SHP77 treated with DMSO at 0.1 percent for 48 hours (cell line): ENCODE measurements around the gene NBL1.
A peak's percentile ranks its signal among the peaks of the same experiment; 100 is the strongest.

Source experiments
- DNase-seq: peaks from one replicate; lab custom pipeline; 2025; lab: John Stamatoyannopoulos, UW

NBL1 gene

DNA sequence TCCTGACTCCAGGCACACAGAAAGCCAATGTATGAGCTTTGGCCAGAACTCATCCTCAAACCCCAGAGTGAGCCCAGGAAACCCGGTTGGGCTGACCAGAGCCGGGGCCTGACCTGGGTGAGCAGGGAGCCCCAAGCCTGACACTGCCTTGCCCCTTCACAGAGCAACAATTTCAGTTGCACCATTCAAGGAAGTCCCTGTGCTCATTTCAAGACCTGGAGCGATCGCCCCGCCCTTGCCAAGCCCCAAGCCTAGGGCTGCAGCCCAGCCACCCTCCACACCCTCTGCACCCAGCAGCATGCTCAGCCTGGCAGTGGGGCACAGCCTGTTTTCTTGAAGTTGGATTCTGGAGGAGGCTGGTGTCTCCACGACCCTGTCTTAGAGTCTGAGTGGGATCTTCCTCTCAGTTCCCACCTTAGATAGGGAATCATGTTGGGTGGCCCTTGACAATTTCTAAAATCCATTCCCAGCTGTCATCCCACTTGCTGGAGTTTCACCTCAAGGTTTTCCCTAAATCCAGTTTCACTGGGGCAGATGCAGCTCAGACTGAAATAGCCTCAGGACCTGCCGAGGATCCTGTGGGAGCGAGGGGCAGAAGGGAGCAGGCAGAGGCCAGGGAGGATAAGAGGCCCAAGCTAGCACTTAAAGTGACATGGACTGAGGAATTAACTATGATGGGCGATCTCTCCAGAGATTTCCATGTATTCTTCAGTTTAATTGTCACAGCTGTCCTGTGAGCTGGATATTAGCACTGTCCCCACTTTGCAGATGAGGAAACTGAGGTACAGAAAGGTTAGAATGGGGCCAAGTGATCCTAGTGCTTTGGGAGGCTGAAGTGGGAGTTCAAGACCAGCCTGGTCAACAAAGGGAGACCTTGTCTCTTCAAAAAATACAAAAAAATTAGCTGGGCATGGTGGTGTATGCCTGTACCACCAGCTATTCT, 2.5 kb downstream of the NBL1 start:
- DNase-seq = no peak

DNA sequence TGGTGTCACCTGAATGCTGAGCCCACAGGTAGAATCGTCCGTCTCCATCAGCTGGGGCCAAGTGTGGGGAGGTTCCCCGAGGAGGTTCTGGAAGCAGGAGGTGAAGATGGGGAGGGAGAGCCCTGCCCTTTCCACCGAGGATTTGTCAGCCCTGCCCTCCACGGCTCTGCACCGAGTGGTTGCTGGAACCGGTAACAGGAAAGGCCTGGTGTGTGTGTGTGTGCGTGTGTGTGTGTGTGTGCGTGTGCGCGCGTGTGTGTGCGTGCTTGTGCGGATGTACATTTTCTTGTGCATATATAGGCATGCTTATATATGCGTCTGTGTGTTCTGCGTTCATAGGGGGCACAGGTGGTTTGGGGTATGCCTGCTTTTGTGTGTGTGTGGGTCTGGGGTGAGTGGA, 3.5 kb downstream of the NBL1 start:
- no peak for DNase-seq

DNA sequence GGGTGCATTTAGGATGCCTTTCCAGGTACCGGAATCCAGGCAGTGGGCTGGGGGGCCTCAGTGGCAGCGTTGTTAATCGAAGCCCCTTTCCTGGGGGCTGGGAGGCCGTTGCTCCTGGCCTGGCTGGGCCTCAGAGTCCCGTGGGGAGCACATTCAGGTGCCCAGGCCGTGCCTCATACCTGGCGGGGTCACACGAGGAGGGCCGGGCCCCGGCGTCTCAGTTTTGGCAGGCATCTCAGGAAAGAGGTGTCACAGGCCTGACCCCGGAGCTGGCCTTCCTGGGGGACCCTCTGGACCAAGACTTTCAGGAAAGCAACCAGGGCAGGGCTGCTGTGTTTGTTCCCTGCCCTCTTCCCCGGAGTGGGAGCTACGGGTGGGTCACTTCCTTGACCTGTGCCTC, 4.1 kb downstream of the NBL1 start:
- no peak for DNase-seq

DNA sequence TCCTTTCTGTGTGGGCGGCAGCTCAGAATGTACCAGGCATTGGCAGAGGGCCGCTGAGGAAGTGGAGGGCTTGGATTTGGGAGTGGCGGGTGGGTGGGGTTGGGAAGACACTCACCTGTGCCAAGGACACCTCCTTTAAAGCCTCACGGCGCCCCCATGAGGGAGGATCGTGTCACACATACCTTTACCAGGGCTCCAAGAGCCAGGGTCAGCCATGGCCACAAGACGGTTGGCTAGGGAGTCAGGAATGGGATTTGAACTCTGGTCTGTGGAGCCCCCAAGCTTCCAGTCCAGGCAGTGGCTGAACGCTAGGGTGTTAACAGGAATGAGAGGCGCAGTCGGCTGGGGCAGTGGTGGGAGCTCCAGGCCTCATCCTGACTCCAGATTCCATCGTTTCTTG, 4.6 kb downstream of the NBL1 start:
- no peak for DNase-seq

DNA sequence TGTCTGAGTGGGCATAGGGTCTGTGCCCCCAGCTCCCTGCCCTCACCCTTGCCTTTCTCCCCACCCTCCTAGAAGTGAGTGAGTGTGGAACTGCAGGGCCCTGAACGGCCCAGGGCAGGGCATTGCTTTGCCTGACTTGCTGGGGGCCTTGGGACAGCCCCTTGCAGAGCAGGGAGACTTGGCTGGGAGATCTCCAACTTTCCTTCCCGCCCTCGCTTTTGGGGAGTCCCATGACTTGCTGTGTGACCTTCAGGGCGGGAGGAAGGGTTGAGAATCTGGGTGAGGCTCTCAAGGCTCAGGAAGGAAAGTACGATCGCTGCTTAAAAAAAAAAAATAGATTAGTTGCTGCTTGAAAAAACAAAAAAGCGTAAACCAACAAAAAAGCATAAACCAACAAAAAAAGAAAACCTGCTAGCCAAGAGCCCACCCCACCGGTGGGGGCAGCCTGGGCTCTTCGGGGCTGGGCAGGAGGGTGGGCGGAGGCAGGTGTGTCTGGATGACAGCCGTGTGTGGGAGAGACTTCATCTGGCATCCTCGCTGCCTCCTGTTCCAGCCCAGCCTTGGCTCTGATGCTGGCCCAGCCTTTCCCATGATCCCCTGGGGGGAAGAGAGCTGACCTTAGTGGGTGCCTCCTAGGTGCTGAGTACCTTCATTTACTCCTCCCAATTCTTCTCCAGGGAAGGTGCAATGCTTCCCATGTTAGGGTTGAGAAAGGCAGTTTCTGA, 6.5 kb downstream of the NBL1 start:
- DNase-seq = no peak

DNA sequence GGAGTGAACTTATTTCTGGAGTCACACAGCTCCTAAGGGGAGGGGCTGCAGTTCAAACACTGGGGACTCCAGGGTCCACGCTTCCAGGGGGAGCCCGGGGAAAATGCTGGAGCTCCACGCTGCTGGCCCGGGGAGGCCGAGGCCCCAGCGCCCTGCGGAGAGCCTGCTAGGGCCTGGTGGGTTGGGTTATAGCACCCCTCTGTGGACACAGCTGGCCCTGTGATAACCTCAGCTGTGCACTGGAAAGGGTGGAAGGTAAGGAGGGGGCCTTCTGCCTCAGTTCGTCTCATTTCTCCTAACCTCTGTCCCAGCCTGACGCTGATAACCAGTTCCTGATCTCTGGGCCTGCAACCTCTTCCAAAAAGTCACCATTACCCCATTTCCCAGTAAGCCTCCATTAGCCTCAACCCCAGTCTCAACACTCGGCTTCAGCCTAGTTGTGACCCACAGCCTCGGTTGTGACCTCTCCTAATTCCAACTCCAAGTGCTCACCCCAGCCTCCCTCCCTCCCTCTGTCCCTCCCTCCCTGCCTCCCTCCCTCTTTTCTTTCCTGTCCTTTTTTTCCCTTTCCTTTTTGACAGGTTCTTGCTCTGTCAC, 7.1 kb downstream of the NBL1 start:
- DNase-seq = peak; percentile 8

DNA sequence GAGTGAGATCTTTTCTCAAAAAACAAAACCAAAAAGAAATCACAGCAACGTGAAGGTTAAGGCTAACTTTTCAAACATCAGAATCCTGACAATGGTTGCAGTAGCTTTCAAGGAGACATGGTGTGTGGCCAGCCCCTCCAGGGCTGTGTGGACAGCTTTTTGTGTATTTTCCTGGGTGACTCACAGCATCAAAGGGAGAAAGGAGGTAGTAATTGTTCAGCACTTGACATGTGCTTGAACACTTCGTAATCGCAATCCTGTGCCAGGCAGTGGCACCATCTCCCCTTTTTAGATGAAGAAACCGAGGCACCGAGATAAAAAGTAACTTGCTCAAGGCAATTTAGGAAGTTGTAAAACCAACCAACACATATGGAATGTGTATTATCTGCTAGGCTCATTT, 10.3 kb downstream of the NBL1 start:
- no peak for DNase-seq

DNA sequence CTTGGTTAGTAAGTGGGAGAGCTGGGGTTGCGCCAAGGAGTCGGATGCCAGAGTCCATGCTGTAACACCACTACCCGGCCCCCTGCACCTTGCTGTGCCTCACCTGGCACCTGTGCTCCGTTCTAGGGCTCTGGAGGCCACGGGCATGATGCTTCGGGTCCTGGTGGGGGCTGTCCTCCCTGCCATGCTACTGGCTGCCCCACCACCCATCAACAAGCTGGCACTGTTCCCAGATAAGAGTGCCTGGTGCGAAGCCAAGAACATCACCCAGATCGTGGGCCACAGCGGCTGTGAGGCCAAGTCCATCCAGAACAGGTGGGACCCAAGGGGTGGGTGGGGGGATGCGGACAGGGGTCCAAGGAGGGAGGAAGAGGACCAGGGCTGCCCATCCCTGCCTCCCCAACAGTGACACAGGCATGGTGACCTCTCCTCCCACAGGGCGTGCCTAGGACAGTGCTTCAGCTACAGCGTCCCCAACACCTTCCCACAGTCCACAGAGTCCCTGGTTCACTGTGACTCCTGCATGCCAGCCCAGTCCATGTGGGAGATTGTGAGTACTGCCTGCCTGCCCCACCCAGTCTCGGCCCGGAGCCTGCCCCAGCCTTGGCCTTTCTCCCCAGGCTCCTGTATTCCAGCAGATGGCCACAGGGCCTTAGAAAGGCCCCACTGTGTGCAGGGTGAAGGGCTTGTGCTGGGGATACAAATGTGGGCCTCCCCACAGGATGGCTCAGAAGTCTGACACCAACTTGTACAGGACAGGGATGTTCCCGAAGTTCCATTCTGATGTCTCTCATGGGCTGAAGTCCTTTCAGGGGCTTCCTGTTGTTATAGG, 11.0 kb downstream of the NBL1 start:
- DNase-seq = peak; percentile 15

DNA sequence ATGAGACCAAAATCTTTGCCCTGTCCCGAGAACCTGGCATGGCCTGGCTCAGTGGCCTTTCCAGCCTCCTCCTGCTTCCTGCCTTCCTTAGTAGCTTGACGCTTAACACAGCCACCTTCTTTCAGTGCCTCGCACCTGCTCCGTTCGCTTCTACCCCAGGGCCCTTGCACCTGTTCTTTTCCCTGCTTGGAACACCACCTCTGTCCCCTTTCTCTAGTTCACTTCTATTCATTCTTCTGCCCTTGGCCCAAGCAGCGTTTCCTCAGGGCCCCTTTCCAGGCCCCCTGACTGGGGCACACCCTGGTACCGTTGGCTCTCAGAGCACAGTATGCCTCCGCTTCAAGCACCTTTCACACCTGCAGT, 11.6 kb downstream of the NBL1 start:
- DNase-seq = no peak

DNA sequence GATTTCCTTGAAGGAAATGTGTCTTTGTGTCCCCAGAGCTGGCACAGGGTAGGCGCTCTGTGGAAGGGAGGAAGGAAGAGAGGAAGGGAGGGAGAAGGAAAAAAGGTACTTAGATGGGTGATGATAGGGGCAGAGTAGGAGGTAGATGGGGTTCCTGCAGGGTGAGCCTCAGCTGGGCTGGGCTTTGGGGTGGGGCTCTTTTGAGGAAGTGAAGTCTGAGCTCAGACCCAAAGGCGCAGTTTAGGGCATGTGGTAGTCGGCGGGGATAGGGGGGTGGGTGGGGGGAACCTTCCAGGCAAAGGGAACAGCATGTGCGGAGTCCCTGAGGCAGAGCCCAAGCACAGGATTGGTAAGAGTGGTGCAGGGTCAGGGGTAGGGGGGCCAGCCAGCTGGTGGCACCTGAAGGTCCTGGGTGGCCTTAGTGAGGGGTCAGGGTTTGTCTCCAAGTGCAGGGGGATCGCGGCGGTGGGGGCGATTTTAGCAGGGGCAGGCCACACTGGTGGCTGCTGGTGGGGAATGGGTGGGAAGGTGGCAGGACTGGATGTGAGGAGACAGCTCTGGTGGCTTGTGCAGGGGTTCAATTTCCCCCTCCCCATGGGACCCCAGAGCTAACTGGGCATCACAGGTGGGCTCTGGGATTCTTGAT, 12.1 kb downstream of the NBL1 start:
- DNase-seq = no peak

DNA sequence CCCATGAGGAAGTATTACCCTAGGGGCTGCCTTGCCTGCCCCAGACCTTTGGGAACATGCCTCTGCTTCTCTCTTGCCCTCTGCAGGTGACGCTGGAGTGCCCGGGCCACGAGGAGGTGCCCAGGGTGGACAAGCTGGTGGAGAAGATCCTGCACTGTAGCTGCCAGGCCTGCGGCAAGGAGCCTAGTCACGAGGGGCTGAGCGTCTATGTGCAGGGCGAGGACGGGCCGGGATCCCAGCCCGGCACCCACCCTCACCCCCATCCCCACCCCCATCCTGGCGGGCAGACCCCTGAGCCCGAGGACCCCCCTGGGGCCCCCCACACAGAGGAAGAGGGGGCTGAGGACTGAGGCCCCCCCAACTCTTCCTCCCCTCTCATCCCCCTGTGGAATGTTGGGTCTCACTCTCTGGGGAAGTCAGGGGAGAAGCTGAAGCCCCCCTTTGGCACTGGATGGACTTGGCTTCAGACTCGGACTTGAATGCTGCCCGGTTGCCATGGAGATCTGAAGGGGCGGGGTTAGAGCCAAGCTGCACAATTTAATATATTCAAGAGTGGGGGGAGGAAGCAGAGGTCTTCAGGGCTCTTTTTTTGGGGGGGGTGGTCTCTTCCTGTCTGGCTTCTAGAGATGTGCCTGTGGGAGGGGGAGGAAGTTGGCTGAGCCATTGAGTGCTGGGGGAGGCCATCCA, 12.8 kb downstream of the NBL1 start:
- no peak for DNase-seq

DNA sequence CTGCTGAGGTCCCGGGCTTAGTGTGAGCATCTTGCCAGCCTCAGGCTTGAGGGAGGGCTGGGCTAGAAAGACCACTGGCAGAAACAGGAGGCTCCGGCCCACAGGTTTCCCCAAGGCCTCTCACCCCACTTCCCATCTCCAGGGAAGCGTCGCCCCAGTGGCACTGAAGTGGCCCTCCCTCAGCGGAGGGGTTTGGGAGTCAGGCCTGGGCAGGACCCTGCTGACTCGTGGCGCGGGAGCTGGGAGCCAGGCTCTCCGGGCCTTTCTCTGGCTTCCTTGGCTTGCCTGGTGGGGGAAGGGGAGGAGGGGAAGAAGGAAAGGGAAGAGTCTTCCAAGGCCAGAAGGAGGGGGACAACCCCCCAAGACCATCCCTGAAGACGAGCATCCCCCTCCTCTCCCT, 13.4 kb downstream of the NBL1 start:
- DNase-seq = no peak

DNA sequence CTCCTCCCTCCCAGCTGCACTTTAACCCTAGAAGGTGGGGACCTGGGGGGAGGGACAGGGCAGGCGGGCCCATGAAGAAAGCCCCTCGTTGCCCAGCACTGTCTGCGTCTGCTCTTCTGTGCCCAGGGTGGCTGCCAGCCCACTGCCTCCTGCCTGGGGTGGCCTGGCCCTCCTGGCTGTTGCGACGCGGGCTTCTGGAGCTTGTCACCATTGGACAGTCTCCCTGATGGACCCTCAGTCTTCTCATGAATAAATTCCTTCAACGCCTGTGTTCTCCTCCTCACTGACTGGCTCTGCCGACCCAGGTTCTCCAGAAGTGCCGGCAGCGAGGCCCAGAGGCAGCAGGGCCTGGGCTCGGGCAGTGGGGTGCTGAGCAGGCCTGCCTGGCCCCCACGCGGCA, 14.1 kb downstream of the NBL1 start:
- DNase-seq = no peak

DNA sequence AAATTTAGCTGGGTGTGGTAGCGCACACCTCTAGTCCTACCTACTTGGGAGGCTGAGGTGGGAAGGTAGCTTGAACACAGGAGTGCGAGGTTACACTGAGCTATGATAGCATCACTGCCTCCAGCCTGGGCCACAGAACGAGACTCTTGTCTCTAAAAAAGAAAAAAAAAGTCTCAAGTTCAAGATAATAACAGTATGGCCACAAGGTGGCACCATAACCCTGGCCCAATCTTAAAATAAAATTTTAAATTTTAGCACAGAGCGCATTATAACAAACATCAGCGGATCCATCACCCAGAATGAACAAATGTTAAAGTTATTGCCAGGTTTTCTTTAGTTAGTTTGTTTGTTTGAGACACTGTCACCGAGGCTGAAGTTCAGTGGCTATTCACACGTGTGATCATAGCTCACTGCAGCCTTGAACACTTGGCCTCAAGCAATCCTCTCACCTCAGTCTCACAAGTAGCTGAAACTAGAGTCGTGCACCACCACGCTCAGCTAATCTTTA, 17.7 kb downstream of the NBL1 start:
- no peak for DNase-seq

DNA sequence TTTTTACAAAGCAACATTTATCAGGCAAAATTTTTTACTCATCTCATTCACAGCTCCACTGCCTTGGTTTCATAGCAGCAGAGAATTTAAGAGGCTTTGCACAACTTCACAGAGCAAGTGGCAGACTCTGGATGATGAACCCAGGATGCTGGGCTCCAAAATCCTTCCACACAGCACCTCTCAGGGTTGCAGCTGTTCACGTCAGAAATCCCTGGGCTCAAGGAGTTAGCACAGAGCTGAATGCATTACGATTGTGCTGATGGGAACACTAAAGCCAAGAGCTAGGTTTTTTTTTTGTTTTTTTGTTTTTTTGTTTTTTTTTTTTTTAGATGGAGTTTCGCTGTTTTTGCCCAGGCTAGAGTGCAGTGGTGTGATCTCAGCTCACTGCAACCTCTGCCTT, 18.2 kb downstream of the NBL1 start:
- DNase-seq = no peak

DNA sequence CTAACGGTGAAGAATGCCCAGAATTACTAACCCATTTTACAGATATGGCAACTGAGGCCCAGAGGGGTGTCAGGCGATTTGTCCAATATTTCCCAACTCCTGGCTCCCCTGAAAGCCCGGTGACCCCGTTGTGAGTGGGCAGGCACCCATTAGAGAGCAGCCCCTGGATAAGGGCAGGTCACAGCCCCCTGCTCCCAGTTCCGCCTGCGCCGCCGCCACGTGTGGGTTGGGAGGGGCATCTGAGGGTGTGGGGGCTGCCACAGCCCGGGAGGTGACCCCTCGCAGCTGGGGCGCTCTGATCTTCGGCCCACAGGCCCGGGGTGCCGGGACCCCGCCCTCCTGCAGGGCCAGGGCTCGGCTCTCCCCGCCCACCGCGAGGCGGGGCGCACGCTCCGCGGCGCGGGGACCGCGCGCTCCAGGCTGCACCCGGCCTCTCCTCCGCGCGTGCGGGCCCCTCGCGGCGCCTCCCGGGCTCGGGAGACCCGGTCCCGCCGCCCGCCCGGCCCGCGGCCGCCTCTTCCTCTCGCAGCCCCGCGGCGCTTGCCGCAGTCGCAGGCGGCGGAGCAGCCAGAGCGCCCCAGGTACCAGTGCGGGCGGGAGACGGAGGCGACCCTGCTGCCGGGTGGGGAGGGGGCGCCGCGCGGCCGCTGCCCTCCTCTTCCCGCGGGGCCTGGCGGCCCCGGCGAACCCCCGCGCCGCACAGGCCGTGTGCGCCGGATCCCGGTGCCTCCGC, 20.5 kb downstream of the NBL1 start, which contains the start of gene HTR6:
Gene HTR6 (plus strand): TSS at position 423 of the 733 bp plus-strand sequence. CDS start 879 bp downstream, outside the sequence.
- no peak for DNase-seq

DNA sequence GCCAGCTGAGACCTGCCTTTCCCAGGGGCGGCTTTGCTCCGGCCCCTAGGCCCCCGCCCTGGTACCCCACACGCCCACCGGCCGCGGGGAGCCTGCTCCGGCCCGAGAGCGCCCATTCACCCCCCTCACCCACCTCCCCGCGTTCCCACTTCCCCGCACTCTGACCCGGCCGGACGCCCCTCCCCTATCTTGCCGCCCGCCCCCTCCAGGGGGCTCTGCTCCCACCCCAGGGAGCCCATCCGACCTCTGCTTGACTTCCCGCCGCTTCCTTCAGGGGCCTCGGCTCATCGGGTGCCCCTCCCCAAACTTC, 21.0 kb downstream of the NBL1 start:
- no peak for DNase-seq

DNA sequence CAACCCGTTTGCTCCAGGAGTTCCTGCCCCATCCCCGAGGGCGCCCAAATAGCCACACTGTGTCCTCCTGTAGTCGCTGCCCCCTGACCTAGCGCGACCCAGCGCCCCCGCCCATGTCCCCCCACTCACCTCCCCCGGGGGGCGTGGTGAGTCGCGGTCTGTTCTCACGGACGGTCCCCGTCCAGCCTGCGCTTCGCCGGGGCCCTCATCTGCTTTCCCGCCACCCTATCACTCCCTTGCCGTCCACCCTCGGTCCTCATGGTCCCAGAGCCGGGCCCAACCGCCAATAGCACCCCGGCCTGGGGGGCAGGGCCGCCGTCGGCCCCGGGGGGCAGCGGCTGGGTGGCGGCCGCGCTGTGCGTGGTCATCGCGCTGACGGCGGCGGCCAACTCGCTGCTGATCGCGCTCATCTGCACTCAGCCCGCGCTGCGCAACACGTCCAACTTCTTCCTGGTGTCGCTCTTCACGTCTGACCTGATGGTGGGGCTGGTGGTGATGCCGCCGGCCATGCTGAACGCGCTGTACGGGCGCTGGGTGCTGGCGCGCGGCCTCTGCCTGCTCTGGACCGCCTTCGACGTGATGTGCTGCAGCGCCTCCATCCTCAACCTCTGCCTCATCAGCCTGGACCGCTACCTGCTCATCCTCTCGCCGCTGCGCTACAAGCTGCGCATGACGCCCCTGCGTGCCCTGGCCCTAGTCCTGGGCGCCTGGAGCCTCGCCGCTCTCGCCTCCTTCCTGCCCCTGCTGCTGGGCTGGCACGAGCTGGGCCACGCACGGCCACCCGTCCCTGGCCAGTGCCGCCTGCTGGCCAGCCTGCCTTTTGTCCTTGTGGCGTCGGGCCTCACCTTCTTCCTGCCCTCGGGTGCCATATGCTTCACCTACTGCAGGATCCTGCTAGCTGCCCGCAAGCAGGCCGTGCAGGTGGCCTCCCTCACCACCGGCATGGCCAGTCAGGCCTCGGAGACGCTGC, 21.7 kb downstream of the NBL1 start:
- no peak for DNase-seq

DNA sequence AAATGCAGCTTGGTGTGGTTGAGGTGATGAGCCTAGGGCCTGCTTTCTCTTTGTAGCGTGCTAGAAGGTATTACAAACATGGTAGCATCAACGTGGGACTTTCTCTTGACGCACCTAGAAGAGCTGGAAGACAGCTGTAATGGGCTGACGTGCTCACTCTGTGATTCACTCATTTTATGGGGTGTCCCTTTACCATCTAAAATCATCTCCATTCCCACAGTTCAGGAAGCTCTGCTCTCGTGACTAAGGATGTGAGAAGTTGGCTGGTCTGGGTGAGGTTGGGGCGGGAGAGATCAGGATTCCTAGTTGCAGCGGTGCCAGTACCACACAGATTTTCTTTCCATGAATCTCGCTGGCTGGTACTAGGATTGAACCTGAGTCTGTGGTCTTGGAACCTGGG, 24.8 kb downstream of the NBL1 start:
- DNase-seq = no peak
